Skeletal muscle tissue (tissue), 4 donors: ENCODE measurements around the gene SELENOM. TPM values are rescaled to one million over a fixed set of nuclear protein-coding genes. Genes with fewer than 3 reads are reported as not detected.

Experiments used
- H3K27ac ChIP-seq: one replicate; pipeline ENCODE4 v1.7.0; 2013; ENCODE audit warnings: mild to moderate bottlenecking, low read depth, low read length, inconsistent platforms
- H3K27me3 ChIP-seq, 3 donors: one replicate each; pipeline ENCODE4 v1.7.0; 2013; ENCODE audit warnings: low read length in 3 of 3; ENCODE audit not compliant: control insufficient read depth in 3 of 3, insufficient read depth in 3 of 3
- H3K36me3 ChIP-seq, 3 donors: one replicate each; pipeline ENCODE4 v1.7.0; 2013; ENCODE audit warnings: low read length in 3 of 3; ENCODE audit not compliant: control insufficient read depth in 3 of 3, insufficient read depth in 3 of 3
- H3K4me1 ChIP-seq, 3 donors: one replicate each; pipeline ENCODE4 v1.7.0; 2013; ENCODE audit warnings: low read length in 3 of 3, mild to moderate bottlenecking in 3 of 3; ENCODE audit not compliant: control insufficient read depth in 3 of 3, insufficient read depth in 3 of 3
- H3K4me3 ChIP-seq, 3 donors: one replicate each; pipeline ENCODE4 v1.7.0; 2013; ENCODE audit warnings: low read length in 3 of 3
- H3K9ac ChIP-seq, 3 donors: one replicate each; pipeline ENCODE4 v1.7.0; 2013; ENCODE audit warnings: low read length in 3 of 3, mild to moderate bottlenecking in 3 of 3, moderate library complexity in 2 of 3, low read depth in 1 of 3
- H3K9me3 ChIP-seq, 3 donors: one replicate each; pipeline ENCODE4 v1.7.0; 2013; ENCODE audit warnings: low read length in 3 of 3; ENCODE audit not compliant: control insufficient read depth in 3 of 3
- total RNA-seq: library from RNA; depleted of rRNA; stranded (reverse); fragments of >200 nt; gene quantifications from one replicate; pipeline ENCODE4 v1.2.3, GENCODE V29; 2014
- donor health status: Osteomylitis.

SELENOM gene
- total RNA-seq, 1 donor from 2014 or later = 16.2 TPM

DNA sequence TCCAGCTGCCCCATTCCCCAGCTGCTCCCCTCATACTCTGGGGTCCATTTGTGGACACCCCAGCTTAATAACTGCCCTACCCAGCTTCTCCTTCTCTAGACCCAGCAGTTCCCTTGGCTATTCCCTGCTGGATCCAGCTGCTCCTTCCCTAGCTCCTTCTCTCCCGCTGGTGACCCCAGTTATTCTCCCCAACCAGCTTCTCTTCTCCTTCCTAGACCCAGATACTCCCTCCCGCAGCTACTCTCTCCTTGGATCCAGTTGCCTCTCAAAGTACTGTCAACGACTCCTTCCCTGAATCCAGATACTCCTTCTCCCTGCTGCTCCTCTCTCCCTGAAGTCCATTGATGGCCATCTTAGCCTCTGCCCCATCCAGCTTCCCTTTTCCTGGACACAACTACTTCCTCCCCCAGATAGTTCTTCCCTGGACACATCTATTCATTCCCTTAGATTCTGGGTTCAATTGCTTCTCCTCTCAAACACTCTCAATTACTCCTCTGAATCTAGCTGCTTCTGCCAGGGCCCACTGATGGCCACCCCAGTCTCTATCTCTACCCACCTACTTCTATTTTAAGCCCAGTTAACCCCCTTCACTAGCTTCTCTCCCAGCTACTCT lies 11.6 kb downstream of the SELENOM start:
- Histone ChIP-seq H3K36me3 (peaks cover 63 to 76% (median 69%) of the 10 kb centered on the region in 3 donors), H3K27me3 (no peaks in the 10 kb centered on the region), H3K9me3 (no peaks in the 10 kb centered on the region), H3K4me1 (peaks cover 36 to 86% (median 68%) of the 10 kb centered on the region in 3 donors), H3K4me3 (peak overlapping the region in 1 of 3 donors; percentile 83), H3K27ac (peak overlapping the region; percentile 22), H3K9ac (peak overlapping the region in 1 of 3 donors; percentile 8)

DNA sequence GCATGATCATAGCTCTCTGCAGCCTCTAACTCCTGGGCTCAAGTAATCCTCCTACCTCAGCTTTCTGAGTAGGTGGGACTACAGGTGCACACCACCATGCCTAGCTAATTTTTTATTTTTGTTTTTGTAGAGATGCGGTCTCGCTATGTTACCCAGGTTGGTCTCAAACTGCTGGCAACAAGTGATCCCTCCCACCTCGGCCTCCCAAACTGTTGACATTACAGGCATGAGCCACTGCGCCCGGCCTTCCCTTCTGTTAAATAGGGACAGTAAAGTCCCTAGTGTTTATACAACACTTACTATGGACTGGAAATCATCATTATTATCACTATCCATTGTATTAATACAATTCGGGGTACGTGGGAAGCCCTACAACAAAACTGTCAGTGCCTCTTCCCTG lies 12.6 kb downstream of the SELENOM start:
- Histone ChIP-seq H3K4me3 (peak overlapping the region; percentile 63 to 83 (median 83)), H3K4me1 (peaks cover 36 to 84% (median 69%) of the 10 kb centered on the region in 3 donors), H3K27me3 (no peaks in the 10 kb centered on the region), H3K9ac (peak overlapping the region; percentile 59 to 96 (median 83)), H3K27ac (peak overlapping the region; percentile 94), H3K9me3 (no peaks in the 10 kb centered on the region), H3K36me3 (peaks cover 54 to 76% (median 62%) of the 10 kb centered on the region in 3 donors)

DNA sequence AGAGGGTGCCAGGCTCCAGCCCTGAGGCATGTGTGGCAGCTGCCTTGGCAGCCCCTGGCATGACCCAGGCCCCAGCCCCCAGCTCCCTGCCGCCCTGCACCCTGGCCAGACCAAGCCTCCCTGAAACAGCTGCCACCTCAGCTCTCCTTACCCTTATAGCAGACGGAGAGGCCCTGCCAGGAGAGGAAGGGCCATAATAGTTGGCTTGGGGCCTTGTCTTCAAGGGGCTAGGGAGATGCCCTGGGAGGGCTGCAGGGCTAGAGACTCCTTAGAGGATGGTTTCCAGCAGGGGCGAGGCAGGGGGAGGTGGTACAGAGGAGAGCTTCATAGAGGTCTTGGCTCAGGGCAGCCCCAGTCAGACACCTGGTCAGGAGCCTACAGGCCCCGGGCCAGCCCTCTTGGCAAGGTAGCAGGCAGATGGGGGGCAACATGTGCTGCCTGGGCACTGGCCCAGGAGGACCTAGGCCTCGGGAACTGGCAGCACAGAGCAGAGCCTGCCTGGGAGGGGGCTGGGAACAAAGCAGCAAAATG lies 13.3 kb downstream of the SELENOM start:
- Histone ChIP-seq H3K9ac (peak overlapping the region; percentile 83 to 96 (median 95)), H3K4me1 (peaks cover 36 to 84% (median 69%) of the 10 kb centered on the region in 3 donors), H3K4me3 (peak overlapping the region; percentile 63 to 83 (median 83))

DNA sequence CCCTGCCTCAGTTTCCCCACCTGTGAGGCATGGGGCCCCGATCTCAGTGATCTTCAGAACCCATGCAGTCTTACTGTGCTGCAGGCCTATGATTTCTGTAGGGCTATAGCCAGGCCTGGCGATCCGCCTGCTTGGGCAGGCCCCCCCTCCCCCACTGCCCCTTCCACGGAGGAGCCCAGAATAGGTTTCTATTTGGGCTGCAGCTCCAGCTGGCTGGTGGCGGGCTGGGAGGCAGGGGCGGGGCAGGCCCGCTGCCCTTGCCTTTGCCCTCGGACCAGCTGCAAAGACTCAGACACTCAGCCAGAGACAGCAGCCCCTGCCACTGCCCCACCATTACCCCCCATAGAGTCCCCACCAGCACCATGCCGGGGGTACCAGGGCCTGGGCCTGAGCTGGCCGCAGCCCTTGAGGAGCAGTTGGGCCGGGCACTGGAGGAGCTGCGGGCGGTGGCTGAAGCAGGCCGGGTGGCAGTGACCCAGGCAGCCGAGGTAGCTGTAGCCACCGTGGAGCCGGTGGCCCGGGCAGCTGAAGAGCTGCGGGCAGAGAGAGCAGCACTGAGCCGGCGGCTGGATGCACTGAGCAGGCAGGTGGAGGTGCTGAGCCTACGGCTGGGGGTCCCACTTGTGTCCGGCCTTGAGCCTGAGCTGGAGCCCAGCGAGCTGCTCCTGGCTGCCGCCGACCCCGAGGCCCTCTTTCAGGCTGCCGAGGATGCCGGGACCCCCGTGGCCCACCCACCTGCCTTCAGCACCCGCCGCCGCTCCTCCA lies 14.1 kb downstream of the SELENOM start:
- Histone ChIP-seq H3K4me3 (peak overlapping the region; percentile 63 to 83 (median 83)), H3K4me1 (peaks cover 36 to 85% (median 71%) of the 10 kb centered on the region in 3 donors), H3K27me3 (no peaks in the 10 kb centered on the region), H3K27ac (peak overlapping the region; percentile 94), H3K36me3 (peaks cover 51 to 76% (median 65%) of the 10 kb centered on the region in 3 donors), H3K9ac (peak overlapping the region; percentile 83 to 96 (median 95)), H3K9me3 (no peaks in the 10 kb centered on the region)

More for the DNA sequence above, 13.3 kb downstream of the SELENOM start:
- peaks cover 54 to 74% (median 62%) of the 10 kb centered on the region in 3 donors for H3K36me3 ChIP-seq
- no peaks in the 10 kb centered on the region for H3K27me3 ChIP-seq
- H3K9me3 ChIP-seq = no peaks in the 10 kb centered on the region
- peak overlapping the region; percentile 94 for H3K27ac ChIP-seq

DNA sequence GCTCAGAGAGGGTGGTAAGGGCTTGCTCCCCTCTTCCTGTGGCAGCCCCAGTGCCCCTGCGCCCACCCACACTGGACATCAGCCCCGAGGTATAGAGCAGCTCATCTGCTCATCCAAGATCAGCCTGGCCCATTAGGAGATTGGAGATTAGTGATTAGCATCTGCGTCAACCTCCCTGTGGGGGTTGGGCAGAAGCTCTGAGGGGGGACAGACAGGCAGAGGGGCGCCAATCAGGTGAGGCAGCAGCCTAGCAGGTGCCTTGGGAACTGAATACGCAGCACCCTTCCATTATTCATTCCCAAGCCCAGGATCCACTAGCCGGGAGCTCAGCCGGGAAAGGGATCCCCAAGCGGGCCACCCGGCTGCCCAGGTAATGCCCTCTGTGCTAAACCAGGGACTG lies 15.2 kb downstream of the SELENOM start:
- H3K27ac ChIP-seq = peak overlapping the region; percentile 94
- H3K36me3 ChIP-seq = peaks cover 48 to 74% (median 62%) of the 10 kb centered on the region in 3 donors
- peak overlapping the region in 2 of 3 donors; percentile 57 to 96 for H3K9ac ChIP-seq
- no peaks in the 10 kb centered on the region for H3K9me3 ChIP-seq
- H3K27me3 ChIP-seq = no peaks in the 10 kb centered on the region
- H3K4me3 ChIP-seq = no peak overlapping the region
- H3K4me1 ChIP-seq = peaks cover 33 to 88% (median 75%) of the 10 kb centered on the region in 3 donors

DNA sequence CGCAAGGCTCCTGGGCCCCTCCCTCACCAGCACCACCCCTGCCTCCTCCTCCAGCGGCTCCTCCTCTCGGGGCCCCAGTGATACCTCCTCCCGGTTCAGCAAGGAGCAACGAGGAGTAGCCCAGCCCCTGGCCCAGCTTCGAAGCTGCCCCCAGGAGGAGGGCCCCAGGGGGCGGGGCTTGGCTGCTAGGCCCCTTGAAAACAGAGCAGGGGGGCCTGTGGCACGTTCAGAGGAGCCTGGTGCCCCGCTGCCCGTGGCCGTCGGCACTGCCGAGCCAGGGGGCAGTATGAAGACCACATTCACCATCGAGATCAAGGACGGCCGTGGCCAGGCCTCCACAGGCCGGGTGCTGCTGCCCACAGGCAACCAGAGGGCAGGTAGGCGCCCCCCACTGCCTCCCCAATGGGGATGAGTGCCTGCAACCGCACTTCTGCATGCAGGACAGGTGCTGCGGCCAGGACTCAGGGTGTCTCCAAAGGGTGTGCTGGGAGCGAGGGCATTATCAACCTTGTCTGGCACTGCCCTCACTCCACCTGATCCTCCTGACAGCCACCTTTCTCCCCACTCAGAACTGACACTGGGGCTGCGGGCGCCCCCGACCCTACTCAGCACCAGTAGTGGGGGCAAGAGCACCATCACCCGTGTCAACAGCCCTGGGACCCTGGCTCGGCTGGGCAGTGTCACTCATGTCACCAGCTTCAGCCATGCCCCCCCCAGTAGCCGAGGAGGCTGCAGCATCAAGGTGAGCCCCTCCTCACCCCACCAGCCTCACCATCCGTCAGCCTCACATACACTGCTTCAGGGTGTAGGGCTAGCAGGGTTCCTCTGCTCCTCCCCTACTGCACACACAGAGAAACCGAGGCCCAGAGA lies 16.0 kb downstream of the SELENOM start:
- peak overlapping the region in 1 of 3 donors; percentile 96 for H3K9ac ChIP-seq
- peaks cover 31 to 83% (median 70%) of the 10 kb centered on the region in 3 donors for H3K4me1 ChIP-seq
- H3K36me3 ChIP-seq = peaks cover 39 to 66% (median 54%) of the 10 kb centered on the region in 3 donors
- H3K27ac ChIP-seq = no peak overlapping the region
- H3K9me3 ChIP-seq = no peaks in the 10 kb centered on the region
- no peaks in the 10 kb centered on the region for H3K27me3 ChIP-seq
- no peak overlapping the region for H3K4me3 ChIP-seq

DNA sequence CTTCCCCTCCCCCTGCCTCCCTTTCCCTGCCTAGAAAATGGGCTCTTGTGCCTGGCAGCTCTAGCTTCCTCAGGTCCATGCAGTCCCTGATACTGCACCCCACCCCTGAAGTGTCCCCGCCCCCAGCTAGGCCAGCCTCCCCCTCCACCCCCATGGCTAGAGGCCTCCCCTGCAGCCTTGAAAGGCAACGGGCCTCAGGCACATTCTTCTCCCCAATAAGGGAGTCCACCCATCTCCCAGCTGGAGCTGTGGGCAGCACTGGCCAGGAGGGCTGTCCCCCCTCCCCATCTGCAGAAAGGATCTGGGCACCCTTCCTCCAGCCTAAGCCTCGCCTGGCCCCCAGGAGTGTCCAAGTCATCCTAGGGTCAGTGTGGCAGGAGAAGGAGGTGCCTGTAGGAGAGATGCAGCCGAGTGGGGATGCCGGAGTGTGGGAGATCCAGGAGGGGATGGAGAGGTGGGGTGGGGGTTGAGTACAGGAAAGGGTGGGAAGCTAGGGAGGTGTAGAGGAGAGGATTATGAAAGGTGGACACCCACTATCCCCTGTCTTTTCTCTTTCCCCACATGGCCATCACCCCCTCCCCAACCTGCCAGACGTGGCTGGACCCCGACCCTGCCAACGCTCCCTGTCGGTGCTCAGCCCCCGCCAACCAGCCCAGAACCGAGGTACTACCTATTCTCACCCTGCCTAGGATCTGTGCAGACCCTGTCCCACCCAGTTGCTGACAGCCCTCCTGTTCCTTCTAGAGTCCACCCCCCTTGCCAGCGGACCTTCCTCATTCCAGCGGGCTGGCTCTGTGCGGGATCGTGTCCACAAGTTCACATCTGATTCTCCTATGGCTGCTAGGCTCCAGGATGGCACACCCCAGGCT lies 16.9 kb downstream of the SELENOM start:
- Histone ChIP-seq H3K4me1 (peaks cover 28 to 81% (median 66%) of the 10 kb centered on the region in 3 donors), H3K27me3 (no peaks in the 10 kb centered on the region), H3K9me3 (no peaks in the 10 kb centered on the region), H3K4me3 (no peak overlapping the region), H3K27ac (no peak overlapping the region), H3K9ac (peak overlapping the region in 1 of 3 donors; percentile 8), H3K36me3 (peaks cover 31 to 57% (median 45%) of the 10 kb centered on the region in 3 donors)

DNA sequence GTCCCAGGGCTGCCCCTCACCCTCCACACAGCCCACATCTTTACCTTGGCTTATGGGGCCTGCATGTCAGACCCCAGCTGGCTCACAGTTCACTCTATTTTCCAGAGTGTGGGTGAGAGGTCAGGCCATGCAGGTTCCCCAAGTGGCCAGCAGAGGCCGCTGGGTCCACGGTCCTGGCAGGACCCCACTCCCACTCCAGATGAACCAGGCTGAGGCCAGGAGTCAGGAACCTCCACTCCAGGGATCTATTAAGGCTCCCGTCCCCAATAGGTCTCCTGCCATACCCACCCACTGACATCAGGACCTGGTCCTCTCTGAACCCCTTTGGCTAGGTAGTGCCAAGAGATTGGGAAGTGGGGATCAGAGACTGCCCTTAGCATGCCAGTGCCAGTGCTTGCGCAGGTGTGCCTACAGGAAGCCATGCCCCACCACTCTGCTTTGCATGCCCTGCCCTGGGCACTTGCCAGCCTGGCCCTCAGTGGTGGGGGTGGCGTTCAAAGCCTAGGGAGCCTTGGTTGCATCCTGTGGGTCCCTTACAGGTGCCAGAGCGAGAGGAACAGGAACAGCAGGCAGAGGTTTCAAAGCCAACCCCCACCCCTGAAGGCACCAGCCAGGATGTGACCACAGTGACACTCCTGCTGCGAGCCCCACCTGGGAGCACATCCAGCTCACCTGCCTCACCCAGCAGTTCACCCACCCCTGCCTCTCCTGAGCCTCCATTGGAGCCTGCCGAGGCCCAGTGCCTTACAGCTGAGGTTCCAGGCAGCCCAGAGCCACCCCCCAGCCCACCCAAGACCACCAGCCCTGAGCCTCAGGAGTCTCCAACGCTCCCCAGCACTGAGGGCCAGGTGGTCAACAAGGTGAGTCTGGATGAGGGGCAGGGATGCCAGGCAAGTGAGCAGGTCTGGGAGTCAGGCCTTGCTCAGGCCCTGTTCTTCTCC lies 17.9 kb downstream of the SELENOM start:
- peaks cover 19 to 78% (median 62%) of the 10 kb centered on the region in 3 donors for H3K4me1 ChIP-seq
- peak overlapping the region in 1 of 3 donors; percentile 66 for H3K9ac ChIP-seq
- no peaks in the 10 kb centered on the region for H3K9me3 ChIP-seq
- H3K4me3 ChIP-seq = no peak overlapping the region
- H3K27ac ChIP-seq = peak overlapping the region; percentile 72
- no peaks in the 10 kb centered on the region for H3K27me3 ChIP-seq
- peaks cover 22 to 49% (median 35%) of the 10 kb centered on the region in 3 donors for H3K36me3 ChIP-seq
